GM23338 (cell line): ENCODE measurements around the gene TOGARAM1. TPM values are rescaled to one million over a fixed set of nuclear protein-coding genes. Genes with fewer than 3 reads are reported as not detected.

Experiments
- ATAC-seq: fragments of 200-7000 bp; cut with Tn5 transposase; 3 replicates; pipeline ENCODE4 v1.9.1; 2020
- DNase-seq: peaks from one replicate; pipeline ENCODE4 v3.0.0-alpha.2; 2015; ENCODE audit warnings: low spot score
- H2AFZ ChIP-seq: fragments of 200-600 bp; sonication (generic); 2 replicates; pipeline ENCODE4 v1.8.0; 2016; ENCODE audit warnings: antibody characterized with exemption, mild to moderate bottlenecking, moderate library complexity
- H3F3A ChIP-seq: fragments of 200-600 bp; sonication (generic); replicated peaks from 2 replicates; pipeline ENCODE4 v1.8.0; 2017; ENCODE audit warnings: antibody characterized with exemption, mixed run types, low read depth
- H3K27ac ChIP-seq: fragments of 200-600 bp; sonication (generic); 2 replicates; pipeline ENCODE4 v1.6.1; 2016; ENCODE audit warnings: low read depth
- H3K27me3 ChIP-seq: fragments of 200-600 bp; sonication (generic); 2 replicates; pipeline ENCODE4 v1.8.0; 2016; ENCODE audit warnings: mild to moderate bottlenecking, mixed run types, moderate library complexity; ENCODE audit not compliant: insufficient read depth
- H3K36me3 ChIP-seq: fragments of 200-600 bp; sonication (generic); 2 replicates; pipeline ENCODE4 v1.8.0; 2016; ENCODE audit warnings: mild to moderate bottlenecking; ENCODE audit not compliant: insufficient read depth
- H3K4me1 ChIP-seq: fragments of 200-600 bp; sonication (generic); 2 replicates; pipeline ENCODE4 v1.8.0; 2016; ENCODE audit warnings: mild to moderate bottlenecking, moderate library complexity; ENCODE audit not compliant: insufficient read depth
- H3K4me2 ChIP-seq: fragments of 200-600 bp; sonication (generic); 2 replicates; pipeline ENCODE4 v1.7.1; 2017; ENCODE audit warnings: mixed run types
- H3K4me3 ChIP-seq: fragments of 200-600 bp; sonication (generic); 2 replicates; pipeline ENCODE4 v1.6.1; 2016; ENCODE audit warnings: mixed run types
- H3K79me2 ChIP-seq: fragments of 200-600 bp; sonication (generic); replicated peaks from 2 replicates; pipeline ENCODE4 v1.8.0; 2017; ENCODE audit warnings: mild to moderate bottlenecking; ENCODE audit not compliant: insufficient read depth
- H3K9me2 ChIP-seq: fragments of 200-600 bp; sonication (generic); 2 replicates; pipeline ENCODE4 v1.8.0; 2017; ENCODE audit not compliant: insufficient read depth
- H4K20me1 ChIP-seq: fragments of 200-600 bp; sonication (generic); replicated peaks from 2 replicates; pipeline ENCODE4 v1.8.0; 2017; ENCODE audit warnings: mild to moderate bottlenecking; ENCODE audit not compliant: insufficient read depth
- H3K27ac Mint-ChIP-seq: 2 replicates; pipeline ENCODE4 v1.8.0; 2020; ENCODE audit warnings: inconsistent platforms, mild to moderate bottlenecking, moderate library complexity, mixed read lengths
- H3K27me3 Mint-ChIP-seq: 3 replicates; pipeline ENCODE4 v1.8.0; 2022; ENCODE audit warnings: low read depth, mild to moderate bottlenecking, moderate library complexity, mixed read lengths, inconsistent platforms; ENCODE audit not compliant: insufficient read depth, poor library complexity
- H3K36me3 Mint-ChIP-seq: 3 replicates; pipeline ENCODE4 v1.8.0; 2021; ENCODE audit warnings: low read depth, mild to moderate bottlenecking, inconsistent platforms, moderate library complexity, mixed read lengths
- H3K4me1 Mint-ChIP-seq: 3 replicates; pipeline ENCODE4 v1.8.0; 2020; ENCODE audit warnings: mild to moderate bottlenecking, inconsistent platforms, mixed read lengths
- H3K4me3 Mint-ChIP-seq: 3 replicates; pipeline ENCODE4 v1.8.0; 2021; ENCODE audit warnings: moderate library complexity, mild to moderate bottlenecking, inconsistent platforms, mixed read lengths
- H3K9me3 Mint-ChIP-seq: 3 replicates; pipeline ENCODE4 v1.8.0; 2020; ENCODE audit warnings: moderate library complexity, mild to moderate bottlenecking, inconsistent platforms, mixed read lengths
- CTCF ChIP-seq, 2 experiments: fragments of 200-600 bp in 1 of 2; sonication (generic) in 1 of 2; conservative IDR thresholded peaks; 2 replicates each; pipeline versions ENCODE4 v1.5.1 to v1.6.1; 2016 to 2017; ENCODE audit warnings: antibody characterized with exemption in 2 of 2, low read depth in 2 of 2, mild to moderate bottlenecking in 2 of 2, moderate library complexity in 1 of 2
- ETS1 ChIP-seq: IDR thresholded peaks from 2 replicates; pipeline ENCODE4 v1.6.1; 2016; ENCODE audit warnings: antibody characterized with exemption
- EZH2 ChIP-seq: fragments of 200-600 bp; sonication (generic); IDR thresholded peaks from one replicate; pipeline ENCODE4 v1.8.0; 2017; ENCODE audit warnings: antibody characterized with exemption, mild to moderate bottlenecking, low read depth; ENCODE audit not compliant: unreplicated experiment
- EZH2phosphoT487 ChIP-seq: fragments of 200-600 bp; sonication (generic); IDR thresholded peaks from one replicate; pipeline ENCODE4 v1.8.1; 2018; ENCODE audit warnings: antibody characterized with exemption; ENCODE audit not compliant: unreplicated experiment
- JUNB ChIP-seq: IDR thresholded peaks from one replicate; pipeline ENCODE4 v1.6.1; 2016; ENCODE audit warnings: antibody characterized with exemption; ENCODE audit not compliant: unreplicated experiment
- NANOG ChIP-seq: IDR thresholded peaks from 2 replicates; pipeline ENCODE4 v1.6.1; 2016; ENCODE audit warnings: antibody characterized with exemption, borderline replicate concordance
- POLR2AphosphoS5 ChIP-seq: IDR thresholded peaks from 2 replicates; pipeline ENCODE4 v1.6.1; 2016; ENCODE audit warnings: antibody characterized with exemption, low read depth
- REST ChIP-seq: IDR thresholded peaks from one replicate; pipeline ENCODE4 v1.6.1; 2018; ENCODE audit warnings: antibody characterized with exemption; ENCODE audit not compliant: unreplicated experiment
- STAT1 ChIP-seq: IDR thresholded peaks from one replicate; pipeline ENCODE4 v1.6.1; 2016; ENCODE audit warnings: antibody characterized with exemption; ENCODE audit not compliant: unreplicated experiment
- ZNF114 ChIP-seq: fragments of 250-450 bp; sonication (Bioruptor Pico); IDR thresholded peaks from 2 replicates; pipeline ENCODE4 v1.5.0; 2020; ENCODE audit warnings: mild to moderate bottlenecking, moderate library complexity
- ZNF331 ChIP-seq: fragments of 250-450 bp; sonication (Bioruptor Pico); IDR thresholded peaks from 2 replicates; pipeline ENCODE4 v1.5.0; 2020; ENCODE audit warnings: low read depth, mild to moderate bottlenecking, moderate library complexity
- ZNF462 ChIP-seq: fragments of 250-450 bp; sonication (Bioruptor Pico); IDR thresholded peaks from 2 replicates; pipeline ENCODE4 v1.5.0; 2020; ENCODE audit warnings: mild to moderate bottlenecking, moderate library complexity
- polyA plus RNA-seq: library from polyadenylated mRNA; unstranded; fragments of >200 nt; fragmentation: Nextera tagmentation; extraction: Ambion mirVana; gene quantifications from 2 replicates; pipeline ENCODE4 v1.2.1, GENCODE V29; 2016
- total RNA-seq: library from RNA; depleted of rRNA; stranded (reverse); fragments of >200 nt; shearing (Covaris generic); gene quantifications from 2 replicates; pipeline ENCODE4 v1.2.3, GENCODE V29; 2014

The TOGARAM1 gene
- total and polyA plus RNA-seq, 2 experiments from 2014 or later: 9.6 to 9.8 TPM

- TF ChIP-seq ZNF462: no peak
- no peak for TF ChIP-seq NANOG
- no peak for TF ChIP-seq EZH2
- TF ChIP-seq CTCF (conservative IDR thresholded peaks at IDR 0.05; ENCODE audit: low read depth in 2 of 2): no peak
Measured at GRCh38 chr14:44970907-44971306, 8.9 kb downstream of the TOGARAM1 start (continued).

GRCh38 chr14:44971459-44971858 is 9.5 kb downstream of the TOGARAM1 start:
- Histone ChIP-seq H4K20me1 (0 out of 2 replicates have a peak, but pooled peaks cover 8% of the 10 kb centered on the region), H3K4me3 (no peak overlapping the region), H3K27me3 (no peaks in the 10 kb centered on the region), H2AFZ (no peak overlapping the region), H3K36me3 (no peaks in the 10 kb centered on the region), H3F3A (no peaks in the 10 kb centered on the region), H3K27ac (no peak overlapping the region), H3K4me2 (no peak overlapping the region), H3K4me1 (peaks cover 8% of the 10 kb centered on the region; the same call in 1 of the 2 replicates), H3K79me2 (peaks cover 100% of the 10 kb centered on the region), H3K9me2 (no peaks in the 10 kb centered on the region)
- Mint-ChIP-seq H3K4me1 (peaks cover 9% of the 10 kb centered on the region; the same call in 2 of the 3 replicates), H3K9me3 (no peaks in the 10 kb centered on the region), H3K36me3 (peaks cover 14% of the 10 kb centered on the region; the same call in 2 of the 3 replicates), H3K27ac (no peak overlapping the region), H3K27me3 (no peaks in the 10 kb centered on the region), H3K4me3 (no peak overlapping the region)
- ATAC-seq (no peak), DNase-seq (no peak)
- no peak for TF ChIP-seq EZH2phosphoT487
- no peak for TF ChIP-seq ZNF331 (CRISPR knock-in tag)
- TF ChIP-seq POLR2AphosphoS5: no peak
- TF ChIP-seq NANOG: no peak
- TF ChIP-seq EZH2: no peak
- no peak for TF ChIP-seq STAT1
- TF ChIP-seq JUNB: no peak
- TF ChIP-seq REST: no peak
- TF ChIP-seq ETS1: no peak
- TF ChIP-seq ZNF114: no peak
